Head of caudate nucleus (tissue), 42 donors: ENCODE results near the gene DHFR2.
"Not testable (repeated sequence)": the region's sequence is repeated elsewhere in the genome, so short reads cannot be mapped to it uniquely, and the experiment has no call there.

Experiments
- DNase-seq, 42 donors: peaks; one replicate each; pipeline versions ENCODE4 v3.0.0 to v3.0.0-alpha.2; 2020 to 2021; ENCODE audit warnings: mixed read lengths in 7 of 42
- intact Hi-C: fragments of 100-400 bp; cut with DNase I; formaldehyde crosslinking; loops from one replicate; pipeline ENCODE4 v1.15.0; 2022

DHFR2 gene

DNA sequence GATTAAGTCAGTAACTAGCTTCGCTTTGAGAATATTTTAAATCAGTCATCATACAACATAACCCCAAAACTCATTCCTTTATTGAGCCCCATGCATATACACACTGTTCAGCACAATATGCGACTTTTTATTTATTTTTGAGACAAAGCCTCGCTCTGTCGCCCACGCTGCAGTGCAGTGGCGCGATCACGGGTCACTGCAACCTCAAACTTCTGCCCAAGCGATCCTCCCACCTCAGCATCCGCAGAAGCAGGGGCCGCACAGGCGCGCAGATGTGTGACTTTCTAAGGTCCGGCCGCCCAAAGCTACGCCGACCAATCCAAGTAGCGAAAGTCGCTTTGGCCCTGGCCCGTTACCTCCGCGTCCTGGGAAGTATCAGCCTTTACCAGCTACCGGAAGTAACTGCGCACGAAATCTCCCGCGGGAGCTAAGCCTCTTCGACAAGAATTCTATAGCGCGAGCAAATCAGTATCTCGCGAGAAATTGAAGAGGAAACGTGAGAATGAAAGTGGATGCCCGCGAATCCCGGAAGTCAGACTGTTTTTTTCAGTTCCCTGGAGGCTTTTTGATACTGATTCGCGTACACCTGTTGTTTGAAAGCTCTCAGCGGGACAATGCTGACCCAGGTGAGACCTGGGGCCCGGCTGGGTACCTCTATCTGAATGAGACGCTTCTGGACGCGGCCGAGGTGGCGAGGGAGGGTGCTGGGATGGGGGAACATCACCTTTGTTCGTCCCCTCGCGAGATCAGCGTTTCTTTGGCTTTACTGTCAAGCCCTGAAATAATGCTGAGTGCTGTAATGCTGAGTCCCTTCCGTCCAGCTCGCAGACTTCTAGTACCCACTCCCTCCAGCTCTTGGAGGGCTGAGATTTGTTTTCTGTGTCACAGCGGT, at the start of gene DHFR2, which contains the start of gene NSUN3:
Gene DHFR2 (minus strand): TSS at position 404 of the 892 bp plus-strand sequence. CDS start 1,405 bp downstream, outside the sequence.
Gene NSUN3 (plus strand): TSS at position 549 of the 892 bp plus-strand sequence. CDS start 66 bp downstream, at position 615.
- DNase-seq, result peak; percentile 70 to 93 (median 83)
- intact Hi-C loops, result loop anchor here (10.0 kb wide), 1 partner anchor 58 kb away; no protein-coding TSS in a partner anchor

DNA sequence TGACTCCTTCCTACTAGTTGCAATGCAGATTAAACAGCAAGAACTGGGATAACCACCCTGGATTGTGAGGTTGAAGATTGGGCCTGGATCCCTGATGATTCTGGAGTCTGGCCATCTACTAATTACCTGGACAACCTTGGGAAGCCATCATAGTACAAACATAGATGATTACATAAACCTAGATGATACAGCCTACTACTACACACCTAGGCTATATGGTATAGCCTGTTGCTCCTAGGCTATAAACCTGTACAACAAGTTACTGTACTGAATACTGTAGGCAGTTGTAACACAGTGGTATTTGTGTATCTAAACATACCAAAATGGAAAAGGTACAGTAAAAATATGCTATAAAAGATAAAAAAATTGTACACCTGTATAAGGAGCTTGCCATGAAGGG, 48.1 kb upstream of the DHFR2 start:
- intact Hi-C loops, result no loop called here
- no peak for DNase-seq

DNA sequence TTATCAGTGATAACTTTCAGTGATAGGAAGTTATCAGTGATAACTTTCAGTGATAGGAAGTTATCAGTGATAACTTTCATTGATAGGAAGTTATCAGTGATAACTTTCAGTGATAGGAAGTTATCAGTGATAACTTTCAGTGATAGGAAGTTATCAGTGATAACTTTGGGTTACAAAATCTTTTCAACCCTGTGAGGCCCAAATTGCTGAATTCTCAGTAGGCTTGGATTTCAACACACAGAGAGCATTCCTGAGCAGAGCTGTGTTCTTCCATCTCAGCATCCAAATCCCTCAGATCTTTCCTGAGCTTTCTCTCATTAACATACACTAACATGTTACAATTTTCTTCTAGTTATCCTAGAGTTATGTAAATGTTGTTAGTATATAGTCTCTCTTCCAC, 47.5 kb upstream of the DHFR2 start:
- intact Hi-C loops, DNase-seq: not testable (repeated sequence)

DNA sequence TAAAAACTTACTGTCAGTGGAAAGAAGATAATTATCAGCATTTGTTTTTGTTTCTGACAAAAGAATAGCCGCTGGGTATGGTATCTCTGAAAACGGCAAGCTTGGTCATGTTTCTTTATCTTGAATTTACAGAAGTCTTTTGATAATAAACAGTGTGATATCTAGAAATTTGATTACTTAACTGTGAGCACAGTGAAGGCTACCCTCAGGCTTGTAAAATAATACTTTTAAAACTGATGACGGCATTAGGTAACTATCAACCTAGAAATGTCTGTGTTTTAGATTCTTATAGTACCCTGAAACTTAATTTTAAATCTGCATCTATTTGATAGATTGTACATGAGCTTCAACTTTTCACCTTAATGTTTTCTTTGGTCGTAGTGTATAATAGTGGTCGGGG, 43.6 kb upstream of the DHFR2 start:
- intact Hi-C loops, result no loop called here
- no peak for DNase-seq

DNA sequence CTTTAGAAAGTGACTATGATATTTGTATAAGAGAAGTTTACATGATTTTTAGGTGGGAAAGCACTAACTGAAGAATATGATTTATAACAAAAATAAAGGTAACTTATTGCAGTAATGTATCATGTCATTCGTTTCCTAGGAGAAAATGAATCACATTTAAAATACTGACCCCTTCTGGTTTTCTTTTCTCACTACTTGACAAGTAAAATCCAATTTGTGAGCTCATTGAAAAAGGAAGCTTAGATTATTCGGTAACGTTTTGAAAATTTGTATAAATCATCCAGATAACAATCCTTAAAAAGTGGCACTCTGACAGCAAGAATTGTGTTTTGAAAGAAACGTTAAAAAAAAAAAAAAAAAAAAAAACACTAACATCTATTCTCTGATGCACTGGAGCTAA, 39.1 kb upstream of the DHFR2 start:
- DNase-seq, result no peak
- intact Hi-C loops, result no loop called here

DNA sequence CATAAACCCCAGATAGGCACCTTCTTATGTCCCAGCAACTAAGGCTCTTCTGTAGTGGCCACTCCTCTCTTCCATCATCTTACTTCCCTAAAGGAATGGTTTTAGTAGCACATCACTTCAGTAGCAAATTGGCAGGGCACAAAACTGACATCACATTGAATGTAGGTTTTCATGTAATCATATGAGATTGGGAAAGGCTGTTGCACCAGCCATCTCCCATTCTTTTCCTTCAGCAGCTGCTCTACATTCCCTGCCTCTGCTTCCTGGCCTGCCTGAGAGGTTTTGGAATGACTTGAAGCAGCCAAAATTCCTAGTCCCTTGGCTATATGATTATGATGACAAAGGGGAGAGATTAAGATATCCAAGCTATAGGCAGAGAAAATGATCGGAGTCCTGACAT, 36.6 kb upstream of the DHFR2 start:
- no peak for DNase-seq
- intact Hi-C loops, result no loop called here

DNA sequence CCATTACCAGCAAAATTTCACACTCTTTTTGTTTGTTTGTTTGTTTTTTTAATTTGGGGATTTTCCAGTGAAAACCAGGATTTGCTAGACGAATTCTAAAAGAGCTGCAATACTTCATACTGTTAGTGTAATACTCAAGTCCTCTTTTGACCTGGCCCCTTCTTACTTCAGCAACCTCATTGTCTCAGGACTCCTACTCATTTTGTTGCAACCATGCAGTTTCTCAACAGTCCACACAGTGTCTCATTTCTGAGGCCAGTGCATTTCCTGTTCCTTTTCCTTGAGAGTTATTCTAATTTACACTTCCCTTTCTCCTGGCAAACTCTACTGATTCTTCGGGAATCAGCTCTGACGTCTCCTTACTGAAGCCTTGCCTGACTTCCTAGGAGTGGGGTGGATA, 35.7 kb upstream of the DHFR2 start:
- no peak for DNase-seq
- intact Hi-C loops, result no loop called here

DNA sequence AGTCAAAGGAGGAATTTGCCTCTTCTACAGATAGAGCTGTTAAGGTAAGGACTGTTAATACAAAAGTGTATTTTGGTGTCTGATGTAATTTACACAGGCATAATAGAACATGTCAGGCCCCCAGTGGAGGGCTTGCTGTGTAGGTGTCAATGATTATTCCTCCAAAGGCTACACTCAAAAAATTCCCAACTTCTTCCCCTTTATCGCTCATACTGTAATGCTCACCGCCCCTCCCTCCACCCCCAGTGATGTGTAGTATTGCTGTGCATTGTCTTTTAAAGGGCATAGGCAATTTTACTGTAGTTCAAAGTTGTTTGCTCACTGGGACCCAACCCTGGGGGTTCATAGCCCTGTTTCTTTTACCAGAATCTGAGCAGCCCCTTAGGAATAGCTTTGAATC, 32.4 kb upstream of the DHFR2 start:
- intact Hi-C loops, result no loop called here
- no peak for DNase-seq

DNA sequence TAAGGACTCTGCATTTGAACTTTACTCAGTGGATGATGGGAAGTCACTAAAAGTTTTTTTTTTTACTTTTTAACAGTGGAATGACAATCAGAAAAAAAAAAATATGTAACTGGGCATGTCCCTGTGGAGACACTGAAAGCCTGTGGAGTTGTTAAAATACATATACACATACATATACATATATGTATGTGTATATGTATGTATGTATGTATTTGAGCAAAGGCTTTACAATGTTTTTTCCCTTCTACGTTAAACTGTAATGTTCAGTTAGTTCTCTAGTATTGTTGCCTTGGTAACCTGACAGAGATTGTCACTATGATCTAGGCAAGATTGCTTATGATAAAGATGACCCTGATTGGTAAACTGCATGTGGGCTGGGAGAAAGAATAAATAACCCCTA, 30.4 kb upstream of the DHFR2 start:
- no peak for DNase-seq
- intact Hi-C loops, result no loop called here

DNA sequence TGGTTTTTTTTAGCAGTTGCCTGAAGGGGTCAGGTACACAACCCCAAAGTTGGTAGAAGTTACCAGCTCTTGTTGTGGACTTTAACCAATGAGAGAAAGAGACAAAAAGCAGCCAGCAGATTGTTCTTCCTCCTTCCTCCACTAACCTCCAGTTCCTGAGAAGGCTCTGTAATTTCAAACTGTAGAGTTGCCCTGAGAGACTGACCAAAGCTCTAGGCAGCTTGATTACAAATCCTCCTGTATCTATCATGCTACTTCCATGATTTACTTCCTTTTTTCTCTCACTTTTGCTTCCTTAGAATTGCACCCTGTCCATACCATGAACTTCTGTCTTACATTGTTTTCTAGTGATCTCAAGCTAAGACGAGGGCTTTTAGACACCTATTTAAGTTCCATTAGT, 29.4 kb upstream of the DHFR2 start:
- intact Hi-C loops, result no loop called here
- no peak for DNase-seq

DNA sequence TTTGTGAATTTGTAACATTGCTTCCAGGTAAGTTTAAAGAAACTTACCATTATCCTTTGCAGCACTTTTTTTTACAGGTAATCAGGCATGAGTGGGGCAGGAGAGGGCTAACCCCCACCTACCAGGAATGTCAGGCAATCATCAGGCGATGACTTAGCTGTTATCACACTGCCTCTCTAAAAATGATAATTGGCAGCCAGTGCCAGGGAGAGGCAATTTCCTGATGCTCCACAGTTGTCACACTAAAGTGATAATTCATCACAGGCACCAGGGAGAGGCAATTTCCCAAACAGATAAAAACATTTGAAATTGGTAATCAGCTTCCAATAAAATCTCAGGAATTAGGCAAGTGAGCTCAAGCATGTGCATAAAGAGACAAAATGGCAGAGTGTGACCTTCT, 26.4 kb upstream of the DHFR2 start:
- peak in 12 of 42 donors; percentile 12 to 63 (median 26) for DNase-seq
- intact Hi-C loops, result no loop called here

DNA sequence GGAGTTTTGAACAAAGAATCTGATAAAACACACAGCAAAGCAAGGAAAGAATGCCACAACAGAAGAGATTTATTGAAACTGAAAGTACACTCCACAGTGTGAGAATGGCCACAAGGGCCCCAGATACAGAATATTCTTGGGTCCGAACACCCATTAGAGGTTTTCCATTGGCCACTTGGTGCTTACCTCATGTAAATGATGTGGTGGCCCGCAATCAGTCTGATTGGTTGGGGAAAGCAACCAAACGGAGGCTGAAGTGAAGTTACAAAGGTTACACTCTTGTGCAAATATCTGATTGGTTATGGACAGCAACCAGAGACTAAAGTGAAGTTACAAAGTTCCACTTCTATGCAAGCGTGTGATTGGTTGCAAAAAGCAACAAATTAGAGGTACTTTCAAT, 20.5 kb upstream of the DHFR2 start:
- no peak for DNase-seq
- intact Hi-C loops, result no loop called here

DNA sequence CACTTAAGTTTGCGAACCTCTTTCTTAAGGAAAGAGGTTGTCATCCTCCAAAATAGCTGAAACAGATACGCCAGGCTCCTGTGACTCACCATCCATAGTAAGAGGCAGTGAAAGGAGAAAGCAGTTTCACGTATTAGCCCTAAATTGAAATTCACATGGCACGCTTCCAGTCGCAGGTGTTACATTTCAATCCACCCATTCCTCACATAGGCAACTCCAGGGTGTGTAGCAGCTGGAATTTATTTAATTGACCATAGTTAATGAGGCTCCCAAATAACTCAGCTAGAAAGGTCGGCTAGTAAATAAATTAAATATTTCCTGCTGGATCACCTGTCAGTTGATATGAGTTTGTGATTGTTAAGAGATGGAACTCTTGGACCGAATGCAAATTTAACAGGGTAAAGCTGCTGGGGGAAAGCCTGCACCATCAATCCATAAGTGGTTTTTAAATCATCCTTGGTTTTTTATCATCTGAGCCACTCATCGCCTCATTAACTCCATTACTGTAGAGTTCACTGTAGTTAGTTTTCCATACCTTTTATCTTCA, 19.7 kb upstream of the DHFR2 start:
- peak in 15 of 42 donors; percentile 15 to 56 (median 41) for DNase-seq
- intact Hi-C loops, result no loop called here

DNA sequence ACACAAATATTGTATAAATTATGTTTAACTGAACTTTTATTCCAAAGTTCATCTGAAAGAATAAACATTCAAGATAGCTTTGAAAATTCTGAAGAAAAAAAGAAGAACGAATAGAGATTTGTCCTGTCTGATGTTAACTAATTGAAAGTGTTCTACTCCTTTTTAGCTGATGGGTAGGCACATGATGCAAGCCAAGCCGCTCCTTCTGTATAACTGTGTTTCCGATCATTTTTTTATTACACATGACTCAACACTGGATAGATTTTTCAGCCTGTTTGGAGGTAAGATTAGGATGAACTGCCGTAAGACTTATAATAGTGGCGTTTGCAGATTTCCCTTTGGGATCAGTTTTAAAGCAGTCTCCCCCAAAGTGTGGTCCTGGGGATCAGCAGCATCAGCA, 19.2 kb upstream of the DHFR2 start:
- DNase-seq, result peak in 9 of 42 donors; percentile 13 to 60 (median 32)
- intact Hi-C loops, result no loop called here

DNA sequence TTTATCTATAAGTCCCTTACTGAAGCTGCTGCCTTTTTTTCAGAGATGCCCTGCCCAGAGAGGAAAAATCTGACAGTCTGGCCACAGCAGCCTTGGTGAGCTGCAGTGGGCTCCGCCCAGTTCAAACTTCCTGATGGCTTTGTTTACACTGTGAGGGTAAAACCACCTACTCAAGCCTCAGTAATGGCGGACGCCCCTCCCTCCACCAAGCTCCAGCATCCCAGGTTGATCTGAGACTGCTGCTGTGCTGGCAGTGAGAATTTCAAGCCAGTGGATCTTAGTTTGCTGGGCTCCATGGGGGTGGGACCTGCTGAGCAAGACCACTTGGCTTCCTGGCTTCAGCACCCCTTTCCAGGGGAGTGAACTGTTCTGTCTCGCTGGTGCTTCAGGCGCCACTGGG, 17.8 kb upstream of the DHFR2 start:
- DNase-seq, intact Hi-C loops: not testable (repeated sequence)

DNA sequence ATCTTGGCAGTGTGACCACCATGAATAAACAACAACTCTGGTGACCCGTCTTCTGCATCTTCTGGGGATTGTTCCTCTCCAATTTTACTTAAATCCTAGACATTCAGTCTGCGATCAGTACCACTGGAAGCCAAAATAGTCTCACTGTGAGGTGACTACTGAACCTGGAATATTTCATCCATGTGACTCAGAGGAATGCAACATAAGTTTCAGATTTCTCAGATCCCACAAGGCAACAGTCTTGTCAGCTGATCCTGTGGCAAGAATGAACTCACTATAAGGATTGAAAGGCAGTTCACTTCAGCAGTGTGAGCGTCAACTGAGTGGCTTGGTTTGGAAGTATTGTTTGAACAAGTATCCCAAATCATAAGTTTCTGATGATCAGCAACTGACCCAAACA, 13.3 kb upstream of the DHFR2 start:
- intact Hi-C loops, result no loop called here
- no peak for DNase-seq

DNA sequence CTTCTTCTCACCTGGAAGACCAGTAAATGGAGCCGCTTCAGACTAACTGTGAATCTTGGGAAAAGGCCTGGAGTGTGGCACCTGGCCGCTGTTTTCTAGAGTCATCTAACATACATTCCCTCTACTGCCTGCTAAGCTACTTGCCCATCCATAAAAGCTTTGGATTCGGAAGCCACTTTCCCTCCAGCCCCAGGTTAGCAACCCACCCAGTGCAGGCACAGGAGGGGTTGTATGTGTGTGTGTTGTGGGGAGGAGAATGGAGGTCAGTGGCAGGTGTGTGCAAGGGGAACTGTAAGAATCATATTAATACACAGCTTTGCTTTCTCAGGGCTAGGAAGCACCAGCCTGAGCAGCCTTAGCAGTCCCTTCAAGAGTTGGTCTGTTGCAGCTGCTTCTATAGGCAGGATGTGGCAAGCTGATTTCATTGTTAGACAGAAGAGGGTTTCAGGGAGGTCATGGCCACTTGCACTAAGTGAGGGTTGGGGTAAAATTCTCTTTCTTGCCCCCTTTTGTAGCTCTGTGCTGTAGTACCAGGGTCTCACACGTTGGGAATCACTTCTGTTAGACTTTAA, 9.1 kb upstream of the DHFR2 start:
- DNase-seq, result no peak
- intact Hi-C loops, result no loop called here

DNA sequence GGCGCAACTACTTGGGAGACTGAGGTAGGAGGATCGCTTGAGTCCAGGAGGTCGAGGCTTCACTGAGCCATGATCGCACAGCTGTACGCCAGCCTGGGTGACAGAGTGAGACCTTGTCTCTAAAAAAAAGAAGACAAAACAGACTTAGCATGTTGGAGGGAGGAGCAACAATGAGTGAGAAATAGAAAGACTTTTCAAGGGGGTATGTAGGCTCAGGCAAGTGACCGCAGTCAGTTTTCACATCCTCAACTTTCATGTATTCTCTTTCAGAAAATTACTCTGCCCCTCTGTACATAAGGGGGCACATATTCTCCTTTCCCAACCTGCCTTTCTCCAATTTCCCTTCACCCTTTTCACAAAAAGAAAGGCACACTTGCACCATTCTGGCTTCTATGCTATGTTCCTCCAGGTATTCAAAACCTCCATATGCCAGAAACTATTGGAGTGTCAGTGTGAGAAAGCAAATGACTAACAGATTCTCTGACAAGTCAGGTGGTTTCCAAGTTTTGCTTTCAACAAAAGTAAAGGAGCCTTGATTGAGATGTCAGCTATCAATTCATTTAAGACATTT, 7.7 kb upstream of the DHFR2 start:
- intact Hi-C loops, result no loop called here

DNA sequence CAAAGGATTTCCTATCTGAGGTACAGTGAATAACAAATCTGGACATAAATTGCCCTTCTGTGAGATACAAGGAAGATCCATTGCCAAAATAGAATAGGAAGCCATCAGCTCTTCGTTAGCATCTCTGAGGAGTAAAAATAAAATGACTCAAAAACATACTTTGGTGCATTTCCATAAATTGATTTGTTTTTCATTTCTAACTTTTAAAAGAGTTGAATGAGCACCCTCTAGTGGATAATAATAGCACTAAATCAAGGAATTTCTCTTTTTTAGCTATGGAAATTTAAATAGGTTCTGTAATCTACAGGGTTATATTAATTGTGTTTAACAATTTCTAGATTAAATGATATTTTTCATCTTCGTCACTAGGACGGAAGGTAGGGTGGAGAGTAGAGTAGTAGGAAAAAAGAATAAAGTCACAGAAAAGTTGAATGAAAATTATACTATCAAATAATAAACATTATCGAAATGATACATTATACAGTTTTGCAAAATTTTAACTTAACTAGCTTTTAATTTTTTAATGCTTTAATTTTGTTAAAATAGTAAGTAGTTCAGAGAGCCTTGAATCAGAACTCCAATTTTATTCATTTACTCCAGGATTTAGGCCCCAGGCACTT, 6.6 kb upstream of the DHFR2 start:
- intact Hi-C loops, result loop anchor here (10.0 kb wide), 1 partner anchor 65 kb away; no protein-coding TSS in a partner anchor
- no peak for DNase-seq

More for the DNA sequence above, 7.7 kb upstream of the DHFR2 start:
- no peak for DNase-seq
